ENCODE results near the gene ITGAD.

The ITGAD gene

GRCh38 chr16:31475946-31476302, 82.8 kb downstream of the ITGAD start:
- DNase-seq (ENCODE audit: low spot score), result peak; percentile 58
